Measurements from ENCODE around the gene LAP3. TPM values are rescaled to one million over a fixed set of nuclear protein-coding genes. Genes with fewer than 3 reads are reported as not detected.

The LAP3 gene
- total RNA-seq, 2 experiments from 2014 or later: 101 to 111 TPM

DNA sequence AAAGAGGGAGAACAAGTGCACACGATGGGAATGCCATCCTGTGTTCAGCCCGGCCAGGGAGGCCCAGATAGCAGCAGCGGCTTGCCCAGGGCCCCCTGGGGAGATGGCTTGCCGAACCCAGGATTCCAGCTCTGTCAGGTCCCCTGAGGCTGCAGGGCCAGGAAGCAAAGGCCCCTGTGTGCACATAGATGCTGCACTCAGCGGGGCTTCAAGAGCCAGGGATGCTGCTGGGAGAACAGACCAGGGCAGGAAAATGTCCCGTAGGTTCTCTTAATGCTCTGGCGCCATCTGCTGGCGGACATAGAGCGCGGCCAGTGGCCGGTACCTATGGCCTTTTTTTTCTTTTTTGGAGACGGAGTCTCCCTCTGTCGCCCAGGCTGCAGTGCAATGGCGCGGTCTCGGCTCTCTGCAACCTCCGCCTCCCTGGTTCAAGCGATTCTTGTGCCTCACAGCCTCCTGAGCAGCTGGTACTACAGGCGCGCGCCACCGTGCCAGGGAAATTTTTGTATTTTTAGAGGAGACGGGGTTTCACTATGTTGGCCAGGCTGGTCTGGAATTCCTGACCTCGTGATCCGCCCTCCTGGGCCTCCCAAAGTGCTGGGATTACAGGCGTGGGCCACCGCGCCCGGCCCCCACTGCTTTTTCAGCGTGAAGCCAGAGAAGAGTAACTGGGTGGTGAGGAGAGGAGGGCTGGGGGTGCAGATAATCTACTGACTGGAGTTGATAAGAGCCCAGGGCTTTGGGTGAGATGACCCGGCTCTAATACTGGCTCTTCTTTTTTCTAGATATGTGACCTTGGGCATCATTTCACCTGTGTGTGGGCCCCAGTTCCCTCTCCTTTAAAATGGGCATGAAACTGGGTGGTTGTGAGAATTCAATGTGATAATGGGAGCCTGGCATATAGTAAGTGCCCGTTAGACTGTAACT lies 60.0 kb downstream of the LAP3 start:
- H4K20me1 ChIP-seq (ENCODE audit: insufficient read depth, low read length): no peaks in the 10 kb centered on the region
- no peaks in the 10 kb centered on the region for H3K4me1 ChIP-seq (ENCODE audit: insufficient read depth, low read length, poor library complexity, severe bottlenecking)
- POLR2A ChIA-PET: interaction anchor here (0.7 to 0.9 kb wide), 2 partner anchors 11 to 55 kb away, joined by 3 to 4 read pairs; no protein-coding TSS in a partner anchor
- H3K4me2 ChIP-seq (ENCODE audit: low read length): no peak overlapping the region
- no peaks in the 10 kb centered on the region for H3K9me2 ChIP-seq (ENCODE audit: insufficient read depth, low read length)
- H3K27ac ChIP-seq (ENCODE audit: low read depth, low read length, poor library complexity, severe bottlenecking): no peak overlapping the region
- H2AFZ ChIP-seq (ENCODE audit: low read length): no peak overlapping the region
- peaks cover 57% of the 10 kb centered on the region for H3K36me3 ChIP-seq (ENCODE audit: insufficient read depth, low read length)
- no peaks in the 10 kb centered on the region for H3K9me3 ChIP-seq (ENCODE audit: low read length)
- no peak overlapping the region for H3K4me3 ChIP-seq (ENCODE audit: low read depth, low read length, poor library complexity, severe bottlenecking)
- no TSS peak for BruUV-seq (replicated peaks)
- intact Hi-C loops (cut with micrococcal nuclease; ENCODE audit: unreplicated experiment): loop anchor here (1.0 to 5.0 kb wide), 3 partner anchors 60 to 955 kb away; partner anchors contain the start of gene LAP3
- CTCF ChIA-PET (ENCODE audit: unreplicated experiment): interaction anchor here (0.6 to 1.3 kb wide), 2 partner anchors 88 to 92 kb away, joined by 3 read pairs; no protein-coding TSS in a partner anchor
- TF ChIP-seq EZH2phosphoT487 (IDR thresholded peaks at IDR 0.05; ENCODE audit: borderline replicate concordance, low read depth, low read length): no peak
- TF ChIP-seq CTCF (conservative IDR thresholded peaks at IDR 0.05; ENCODE audit: low read length): peak; percentile 88
- peak; percentile 81 for DNase-seq (ENCODE audit: low spot score)
- H3K79me2 ChIP-seq (ENCODE audit: insufficient read depth, low read depth, low read length): no peaks in the 10 kb centered on the region

- no peaks in the 10 kb centered on the region for H4K20me1 ChIP-seq (ENCODE audit: insufficient read depth, low read length)
- no TSS peak for BruUV-seq (replicated peaks)
- H3K27ac ChIP-seq (ENCODE audit: low read depth, low read length, poor library complexity, severe bottlenecking): no peak overlapping the region
- no peaks in the 10 kb centered on the region for H3K79me2 ChIP-seq (ENCODE audit: insufficient read depth, low read depth, low read length)
- H3K4me2 ChIP-seq (ENCODE audit: low read length): no peak overlapping the region
- no peak for DNase-seq (ENCODE audit: low spot score)
- no peaks in the 10 kb centered on the region for H3K9me2 ChIP-seq (ENCODE audit: insufficient read depth, low read length)
- TF ChIP-seq CTCF (conservative IDR thresholded peaks at IDR 0.05; ENCODE audit: low read length) (no peak), EZH2phosphoT487 (IDR thresholded peaks at IDR 0.05; ENCODE audit: borderline replicate concordance, low read depth, low read length) (no peak)
- intact Hi-C loops (cut with micrococcal nuclease; ENCODE audit: unreplicated experiment): loop anchor here (5.0 kb wide), 2 partner anchors 62 to 953 kb away; partner anchors contain the start of gene LAP3
- no peaks in the 10 kb centered on the region for H3K9me3 ChIP-seq (ENCODE audit: low read length)
- H2AFZ ChIP-seq (ENCODE audit: low read length): no peak overlapping the region
- peaks cover 40% of the 10 kb centered on the region for H3K36me3 ChIP-seq (ENCODE audit: insufficient read depth, low read length)
- no peaks in the 10 kb centered on the region for H3K4me1 ChIP-seq (ENCODE audit: insufficient read depth, low read length, poor library complexity, severe bottlenecking)
- CTCF ChIA-PET (ENCODE audit: unreplicated experiment): no interaction called here
- H3K4me3 ChIP-seq (ENCODE audit: low read depth, low read length, poor library complexity, severe bottlenecking): no peak overlapping the region
- POLR2A ChIA-PET: interaction anchor here (0.6 to 1.1 kb wide), 2 partner anchors 94 to 1890 kb away, joined by 3 to 8 read pairs; no protein-coding TSS in a partner anchor
Measured at GRCh38 chr4:17639136-17639535, 62.1 kb downstream of the LAP3 start.
